Measurements from ENCODE around the gene KCNIP4. TPM values are rescaled to one million over a fixed set of nuclear protein-coding genes. Genes with fewer than 3 reads are reported as not detected.

The KCNIP4 gene
- total RNA-seq, 1 donor from 2014 or later: 0.39 TPM

DNA sequence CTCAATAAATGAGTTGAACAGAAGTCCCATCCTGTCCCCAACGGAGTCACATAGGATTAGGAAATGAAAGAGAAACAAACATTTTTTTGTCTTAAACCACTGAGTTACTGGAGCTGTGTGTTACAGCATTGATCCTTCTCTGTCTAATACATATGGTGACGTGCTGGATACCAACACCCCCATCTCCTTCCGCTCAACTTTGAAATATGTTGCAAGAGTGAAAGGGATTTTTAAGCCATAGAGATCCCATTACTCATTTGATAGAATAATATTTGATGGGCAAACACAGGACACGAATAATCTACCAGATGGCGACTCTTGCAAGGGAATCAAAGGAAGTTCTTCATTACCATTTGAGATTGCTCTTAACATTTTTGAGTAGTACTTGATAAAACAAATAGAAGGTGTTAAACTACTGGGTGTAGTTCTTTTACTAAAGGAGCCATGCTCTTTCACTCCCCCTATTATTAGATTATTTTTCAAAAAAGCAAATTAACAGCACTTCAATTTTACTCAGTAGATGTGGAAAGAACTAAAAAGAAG is 1107.9 kb downstream of the KCNIP4 start:
- Mint-ChIP-seq H3K4me3 (no peak overlapping the region), H3K36me3 (no peaks in the 10 kb centered on the region), H3K4me1 (peaks cover 8% of the 10 kb centered on the region), H3K9me3 (no peaks in the 10 kb centered on the region), H3K27ac (no peak overlapping the region), H3K27me3 (ENCODE audit: insufficient read depth, low read depth) (peaks cover 6% of the 10 kb centered on the region)
- no peak overlapping the region for H3K4me3 ChIP-seq
- H3K79me2 ChIP-seq (ENCODE audit: low read depth): no peaks in the 10 kb centered on the region
- H3K36me3 ChIP-seq: no peaks in the 10 kb centered on the region
- H3K4me1 ChIP-seq: peaks cover 16% of the 10 kb centered on the region
- no peak overlapping the region for H3K4me2 ChIP-seq
- no peaks in the 10 kb centered on the region for H4K20me1 ChIP-seq (ENCODE audit: low read depth)
- TF ChIP-seq EZH2 (IDR thresholded peaks at IDR 0.05): no peak
- TF ChIP-seq, protein P1, sequence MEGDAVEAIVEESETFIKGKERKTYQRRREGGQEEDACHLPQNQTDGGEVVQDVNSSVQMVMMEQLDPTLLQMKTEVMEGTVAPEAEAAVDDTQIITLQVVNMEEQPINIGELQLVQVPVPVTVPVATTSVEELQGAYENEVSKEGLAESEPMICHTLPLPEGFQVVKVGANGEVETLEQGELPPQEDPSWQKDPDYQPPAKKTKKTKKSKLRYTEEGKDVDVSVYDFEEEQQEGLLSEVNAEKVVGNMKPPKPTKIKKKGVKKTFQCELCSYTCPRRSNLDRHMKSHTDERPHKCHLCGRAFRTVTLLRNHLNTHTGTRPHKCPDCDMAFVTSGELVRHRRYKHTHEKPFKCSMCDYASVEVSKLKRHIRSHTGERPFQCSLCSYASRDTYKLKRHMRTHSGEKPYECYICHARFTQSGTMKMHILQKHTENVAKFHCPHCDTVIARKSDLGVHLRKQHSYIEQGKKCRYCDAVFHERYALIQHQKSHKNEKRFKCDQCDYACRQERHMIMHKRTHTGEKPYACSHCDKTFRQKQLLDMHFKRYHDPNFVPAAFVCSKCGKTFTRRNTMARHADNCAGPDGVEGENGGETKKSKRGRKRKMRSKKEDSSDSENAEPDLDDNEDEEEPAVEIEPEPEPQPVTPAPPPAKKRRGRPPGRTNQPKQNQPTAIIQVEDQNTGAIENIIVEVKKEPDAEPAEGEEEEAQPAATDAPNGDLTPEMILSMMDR (IDR thresholded peaks at IDR 0.05): no peak
- no peak for TF ChIP-seq EZH2phosphoT487 (IDR thresholded peaks at IDR 0.05)
- peaks cover 17% of the 10 kb centered on the region for H3F3A ChIP-seq (ENCODE audit: low read depth)
- DNase-seq (ENCODE audit: low spot score): no peak
- H3K9me3 ChIP-seq (ENCODE audit: low read depth): no peaks in the 10 kb centered on the region
- H3K27me3 ChIP-seq: no peaks in the 10 kb centered on the region
- no peak overlapping the region for H2AFZ ChIP-seq (replicated peaks)
- H3K27ac ChIP-seq: no peak overlapping the region
- H3K9ac ChIP-seq: no peak overlapping the region

DNA sequence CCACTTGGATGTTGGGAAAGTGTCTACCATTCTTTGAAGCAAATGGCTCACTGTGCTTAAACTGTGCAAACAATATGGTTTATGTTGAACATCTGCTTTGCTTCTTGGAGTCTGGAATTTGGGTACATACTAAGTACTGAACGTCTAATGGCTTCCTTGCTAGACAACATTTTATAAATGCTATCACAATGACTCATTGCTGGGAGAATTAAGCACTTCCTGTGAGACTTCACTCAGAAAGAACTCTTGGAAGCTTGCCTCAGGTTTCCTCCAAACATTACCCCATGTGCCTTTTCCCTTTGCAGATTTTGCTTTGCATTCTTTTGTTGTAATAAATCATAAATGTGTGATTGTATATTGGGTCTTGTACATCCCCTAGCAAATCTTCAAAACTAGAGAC is 1108.6 kb downstream of the KCNIP4 start:
- no peak overlapping the region for H3K4me3 ChIP-seq
- no peaks in the 10 kb centered on the region for H3K36me3 Mint-ChIP-seq
- no peak for TF ChIP-seq EZH2 (IDR thresholded peaks at IDR 0.05)
- TF ChIP-seq, protein P1 (IDR thresholded peaks at IDR 0.05): no peak
- no peak for TF ChIP-seq EZH2phosphoT487 (IDR thresholded peaks at IDR 0.05)
- no peak overlapping the region for H3K9ac ChIP-seq
- peaks cover 15% of the 10 kb centered on the region for H3K4me1 ChIP-seq
- DNase-seq (ENCODE audit: low spot score): no peak
- no peaks in the 10 kb centered on the region for H4K20me1 ChIP-seq (ENCODE audit: low read depth)
- H3K4me1 Mint-ChIP-seq: peaks cover 8% of the 10 kb centered on the region
- peaks cover 6% of the 10 kb centered on the region for H3K27me3 Mint-ChIP-seq (ENCODE audit: insufficient read depth, low read depth)
- no peaks in the 10 kb centered on the region for H3K9me3 ChIP-seq (ENCODE audit: low read depth)
- H3F3A ChIP-seq (ENCODE audit: low read depth): peaks cover 15% of the 10 kb centered on the region
- no peak overlapping the region for H3K27ac Mint-ChIP-seq
- H3K79me2 ChIP-seq (ENCODE audit: low read depth): no peaks in the 10 kb centered on the region
- no peaks in the 10 kb centered on the region for H3K27me3 ChIP-seq
- no peaks in the 10 kb centered on the region for H3K9me3 Mint-ChIP-seq
- no peak overlapping the region for H3K4me3 Mint-ChIP-seq
- H3K27ac ChIP-seq: no peak overlapping the region
- H2AFZ ChIP-seq (replicated peaks): no peak overlapping the region
- H3K36me3 ChIP-seq: no peaks in the 10 kb centered on the region
- H3K4me2 ChIP-seq: no peak overlapping the region

DNA sequence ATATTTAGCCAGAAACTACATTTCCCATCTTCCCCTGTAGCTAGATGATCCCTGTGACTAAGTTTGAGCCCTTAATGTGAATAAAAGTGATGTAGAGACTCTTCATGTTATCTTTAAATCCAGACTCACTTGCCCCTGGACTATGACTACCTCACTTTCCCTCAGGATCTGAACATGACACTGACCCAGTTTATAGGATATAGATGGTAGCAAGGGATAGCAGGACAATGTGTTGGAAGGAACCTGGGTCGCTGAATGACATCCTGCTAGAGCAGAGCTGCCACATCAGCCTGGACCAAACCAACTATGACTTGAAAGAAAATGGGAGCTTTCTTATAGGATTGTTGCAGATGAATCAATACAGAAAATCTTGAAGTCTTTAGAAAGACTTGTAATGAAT is 1110.1 kb downstream of the KCNIP4 start:
- Mint-ChIP-seq H3K9me3 (no peaks in the 10 kb centered on the region), H3K27me3 (ENCODE audit: insufficient read depth, low read depth) (peaks cover 6% of the 10 kb centered on the region), H3K27ac (no peak overlapping the region), H3K36me3 (no peaks in the 10 kb centered on the region), H3K4me3 (no peak overlapping the region), H3K4me1 (no peaks in the 10 kb centered on the region)
- DNase-seq (ENCODE audit: low spot score): no peak
- Histone ChIP-seq H3K4me2 (no peak overlapping the region), H3K27ac (no peak overlapping the region), H3K27me3 (no peaks in the 10 kb centered on the region), H4K20me1 (ENCODE audit: low read depth) (no peaks in the 10 kb centered on the region), H3K4me3 (no peak overlapping the region), H2AFZ (replicated peaks) (no peak overlapping the region), H3K9me3 (ENCODE audit: low read depth) (no peaks in the 10 kb centered on the region), H3K9ac (no peak overlapping the region), H3F3A (ENCODE audit: low read depth) (peaks cover under 1% of the 10 kb centered on the region), H3K4me1 (peaks cover 2% of the 10 kb centered on the region), H3K79me2 (ENCODE audit: low read depth) (no peaks in the 10 kb centered on the region), H3K36me3 (no peaks in the 10 kb centered on the region)
- TF ChIP-seq EZH2 (IDR thresholded peaks at IDR 0.05): no peak
- TF ChIP-seq, protein P1 (IDR thresholded peaks at IDR 0.05): no peak
- no peak for TF ChIP-seq EZH2phosphoT487 (IDR thresholded peaks at IDR 0.05)
